ENCODE measurements around the gene NEURL4.

DNA sequence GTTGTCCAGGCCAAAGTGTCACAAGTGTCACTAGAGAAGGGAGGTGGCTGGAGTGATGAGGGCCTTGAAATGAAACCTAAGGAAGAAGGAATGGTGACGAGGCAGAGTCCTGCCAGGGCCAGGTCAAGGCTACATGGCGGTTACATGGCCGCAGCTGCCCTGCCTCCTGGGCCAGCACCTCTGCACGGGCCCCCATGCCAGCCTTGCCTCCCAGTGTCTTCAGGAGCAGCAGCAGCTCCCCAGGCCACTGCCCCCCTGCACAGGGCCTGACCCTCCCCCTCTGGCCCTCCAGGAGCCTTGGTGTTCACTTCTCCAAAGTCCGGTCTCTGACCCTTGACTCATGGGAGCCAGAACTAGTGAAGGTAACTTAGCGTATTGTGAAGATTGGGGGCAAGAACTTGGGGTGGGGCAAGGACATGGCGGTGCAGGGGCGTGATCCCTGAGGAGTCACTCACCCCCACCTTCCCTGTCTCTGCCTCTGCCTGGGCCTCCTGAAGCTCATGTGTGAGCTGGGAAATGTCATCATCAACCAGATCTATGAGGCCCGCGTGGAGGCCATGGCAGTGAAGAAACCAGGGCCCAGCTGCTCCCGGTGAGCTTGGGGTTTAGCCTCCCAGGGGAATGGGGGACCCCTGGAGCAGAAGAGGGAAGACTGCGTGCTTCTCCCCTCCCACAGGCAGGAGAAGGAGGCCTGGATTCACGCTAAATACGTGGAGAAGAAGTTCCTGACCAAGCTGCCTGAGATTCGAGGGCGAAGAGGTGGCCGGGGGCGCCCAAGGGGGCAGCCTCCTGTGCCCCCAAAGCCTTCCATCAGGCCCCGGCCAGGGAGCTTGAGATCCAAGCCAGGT lies 18.7 kb upstream of the NEURL4 start:
- TF ChIP-seq CTCF (IDR thresholded peaks at IDR 0.05) (no peak), POLR2A (IDR thresholded peaks at IDR 0.05) (no peak)
